NOMO-1 treated with dmso at 0.1 percent for 144 hours (cell line): ENCODE data around the gene ESRRG.

Experiments used
- DNase-seq: peaks from one replicate; lab custom pipeline; 2025; ENCODE audit not compliant: unreplicated experiment; lab: John Stamatoyannopoulos, UW

ESRRG gene

GRCh38 chr1:216632980-216633379 lies 90.2 kb downstream of the ESRRG start:
- no peak for DNase-seq

DNA sequence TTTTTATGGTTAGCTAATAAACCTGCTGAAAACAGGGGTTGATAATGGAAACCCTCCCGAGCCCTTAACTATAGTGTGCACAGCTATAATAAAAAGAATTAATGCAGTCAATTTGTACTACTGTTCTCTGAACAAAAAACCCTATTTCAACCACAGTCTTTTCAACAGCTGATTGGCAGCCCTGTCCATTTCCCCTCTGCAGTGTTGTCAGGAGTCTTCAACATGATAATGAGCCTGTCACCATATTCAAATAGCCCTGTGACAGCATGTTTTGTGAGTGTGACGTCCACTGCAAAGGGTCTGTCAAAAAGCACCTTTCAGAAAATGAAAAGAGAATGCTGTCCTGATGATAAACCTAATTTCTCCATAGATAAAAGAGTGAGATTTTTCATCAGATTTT lies 92.7 kb downstream of the ESRRG start:
- no peak for DNase-seq

- no peak for DNase-seq
These were observed 96.0 kb downstream of the ESRRG start for GRCh38 chr1:216627252-216627651.

- no peak for DNase-seq
These were observed 96.7 kb downstream of the ESRRG start for GRCh38 chr1:216626394-216627067.

GRCh38 chr1:216621536-216621935 lies 101.7 kb downstream of the ESRRG start:
- no peak for DNase-seq

- no peak for DNase-seq
These were observed 106.0 kb downstream of the ESRRG start for GRCh38 chr1:216617081-216617875.

DNA sequence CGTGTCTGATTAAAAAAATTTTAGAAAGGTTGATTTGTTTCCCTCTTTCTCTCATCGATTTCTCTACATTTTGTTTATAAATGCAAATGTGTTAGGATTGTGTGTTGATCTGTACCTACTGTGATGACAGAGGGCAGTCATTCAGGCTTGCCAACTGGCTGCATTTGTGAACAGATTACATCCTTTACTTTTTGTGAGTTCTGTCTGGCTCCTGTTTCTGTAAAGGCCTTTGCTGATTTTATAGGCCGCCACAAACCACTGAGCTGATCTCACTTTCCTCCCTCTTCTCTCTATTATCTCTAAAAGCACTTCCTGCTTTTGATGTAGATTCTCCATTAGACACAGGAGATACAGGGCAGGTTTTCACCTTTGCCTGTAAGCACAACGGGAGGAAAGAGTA lies 106.8 kb downstream of the ESRRG start:
- DNase-seq = no peak

DNA sequence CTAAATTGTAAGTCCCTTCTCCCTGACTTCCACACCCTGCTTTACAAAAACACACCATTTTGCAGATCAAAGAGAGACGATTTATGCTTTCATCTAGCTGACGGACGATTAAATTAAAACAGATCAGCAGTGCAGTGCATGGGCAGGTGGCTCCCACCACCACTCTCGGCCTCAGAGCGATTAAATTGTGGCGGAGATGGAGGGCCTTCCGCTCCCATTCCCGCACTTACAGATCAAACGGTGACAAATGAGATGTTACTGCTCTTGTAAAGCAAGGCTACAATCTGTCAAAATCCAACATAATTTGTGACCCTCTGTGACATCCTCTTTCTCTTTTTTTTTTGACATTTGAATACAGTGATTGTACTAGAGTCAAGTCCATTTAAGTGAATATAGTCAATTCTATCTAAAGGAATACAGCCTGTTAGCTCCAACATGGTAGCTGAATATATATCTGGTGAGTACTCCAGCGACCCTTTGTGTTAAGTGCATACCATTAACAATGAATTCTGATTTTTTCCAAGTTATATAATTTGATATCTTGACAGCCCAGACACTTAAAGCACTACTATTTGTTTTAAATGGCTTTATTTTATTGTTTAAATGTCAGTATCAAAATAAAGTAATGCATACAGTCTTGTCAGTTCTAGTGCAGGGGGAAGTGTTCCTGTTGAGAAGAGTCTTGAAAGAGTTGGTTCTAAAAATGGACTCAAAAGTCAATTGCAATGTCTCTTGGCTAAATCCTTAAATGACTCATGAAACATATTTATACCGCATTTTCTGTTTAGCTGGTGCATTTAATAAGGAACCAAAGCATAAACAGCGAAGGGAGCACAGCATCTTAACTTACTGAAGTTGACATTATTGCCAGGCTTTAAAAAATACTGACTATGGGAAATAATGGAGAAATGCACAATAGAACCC lies 109.0 kb downstream of the ESRRG start:
- DNase-seq = no peak

DNA sequence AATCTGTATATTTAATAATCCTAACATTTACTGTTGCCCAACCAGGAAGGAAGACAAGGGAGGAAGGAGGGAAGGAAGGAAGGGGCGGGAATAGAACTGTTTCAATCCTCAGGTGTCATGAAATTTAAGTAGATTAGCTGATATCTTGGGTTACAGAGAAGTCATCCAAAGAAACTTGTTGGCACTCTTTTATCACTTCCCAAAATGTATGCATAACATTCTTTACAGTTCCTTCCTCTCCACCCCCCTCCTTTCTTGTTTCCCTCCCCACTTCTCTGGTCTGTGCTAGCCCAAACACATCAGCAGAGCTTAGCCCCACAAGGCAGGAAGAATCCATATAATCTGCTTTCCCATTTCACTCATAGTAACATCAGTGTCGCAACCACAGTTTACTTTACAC lies 110.9 kb downstream of the ESRRG start:
- DNase-seq = no peak

- no peak for DNase-seq
These were observed 116.0 kb downstream of the ESRRG start for GRCh38 chr1:216607067-216607697.

- no peak for DNase-seq
These were observed 117.1 kb downstream of the ESRRG start for GRCh38 chr1:216606047-216606637.

DNA sequence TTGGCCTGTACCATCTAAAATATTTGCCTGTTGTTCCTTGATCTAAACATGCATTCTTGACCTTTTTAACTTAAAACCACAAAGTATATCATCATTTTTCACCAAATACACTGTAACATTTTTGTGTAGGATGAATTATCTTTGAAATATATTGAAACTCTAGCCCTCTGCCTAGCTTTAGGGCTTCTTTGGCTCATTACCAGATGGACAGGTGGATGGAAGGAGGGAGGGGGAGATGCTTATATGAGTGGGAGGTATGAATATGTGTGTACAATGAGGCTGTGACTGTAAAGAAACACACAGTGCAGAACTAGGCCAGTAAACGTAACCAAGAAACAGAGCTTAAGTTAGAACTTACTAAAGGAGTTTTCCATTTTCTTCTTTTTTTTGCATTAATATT lies 118.5 kb downstream of the ESRRG start:
- DNase-seq = no peak

DNA sequence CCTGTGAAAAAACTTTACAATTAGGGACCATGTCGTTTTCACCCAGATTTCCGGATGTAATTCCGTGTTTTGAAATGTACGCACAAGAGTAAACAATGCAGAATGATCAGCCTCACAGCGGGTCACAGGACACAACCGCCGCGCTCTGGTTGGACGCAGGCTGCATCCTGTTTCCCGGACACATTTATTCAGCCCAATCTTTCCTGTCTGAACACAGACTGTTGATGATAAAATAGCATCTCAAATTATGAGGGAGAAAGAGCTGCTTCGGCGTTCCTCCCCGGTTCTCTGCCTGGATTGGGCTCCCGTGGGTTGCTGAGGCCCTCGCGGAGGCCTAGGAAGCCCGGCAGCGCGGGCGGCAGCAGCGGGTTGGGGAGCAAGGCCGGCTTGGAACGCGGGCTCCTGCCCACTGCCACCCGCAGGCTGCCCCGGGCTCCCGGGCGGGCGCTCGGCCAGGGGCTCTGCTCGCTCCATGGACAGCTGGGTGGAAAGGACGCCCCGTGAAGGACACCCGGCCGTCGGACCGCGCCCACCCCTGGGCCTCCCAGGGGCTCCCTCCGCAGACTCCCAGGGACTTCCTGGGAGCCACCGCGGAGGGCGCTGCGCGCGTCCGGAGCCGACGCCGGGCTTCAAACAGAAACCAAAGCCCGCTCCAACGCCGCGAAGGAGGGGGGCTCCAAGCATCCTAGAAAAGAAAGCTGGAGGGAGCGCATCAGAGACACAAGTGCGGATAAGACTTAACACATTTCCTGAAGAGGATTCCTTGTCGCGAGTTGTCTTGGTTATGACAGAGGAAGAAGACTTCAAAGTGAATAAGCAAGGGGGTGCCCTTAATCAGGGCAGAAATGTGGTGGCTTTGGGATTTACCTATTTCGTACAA lies 122.3 kb downstream of the ESRRG start:
- peak; percentile 51 for DNase-seq

DNA sequence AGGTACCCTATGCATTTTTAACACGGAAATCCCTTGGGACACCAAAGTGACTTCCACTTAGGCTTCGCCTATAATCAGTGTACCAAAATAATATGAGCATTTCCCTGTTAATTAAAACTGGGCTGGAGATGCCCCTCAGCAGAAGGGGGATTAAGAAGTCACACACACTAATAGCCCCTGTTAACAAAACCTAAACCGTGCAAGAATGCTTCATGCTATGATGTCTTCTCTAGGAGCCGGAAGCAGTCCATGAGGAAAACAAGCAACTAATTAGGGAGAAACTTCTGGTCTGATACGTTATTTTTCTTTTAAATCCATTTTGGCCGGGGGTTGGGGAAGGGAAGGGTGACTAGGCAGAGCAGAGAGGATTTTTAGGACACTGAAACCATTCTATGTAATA lies 123.4 kb downstream of the ESRRG start:
- DNase-seq = no peak

DNA sequence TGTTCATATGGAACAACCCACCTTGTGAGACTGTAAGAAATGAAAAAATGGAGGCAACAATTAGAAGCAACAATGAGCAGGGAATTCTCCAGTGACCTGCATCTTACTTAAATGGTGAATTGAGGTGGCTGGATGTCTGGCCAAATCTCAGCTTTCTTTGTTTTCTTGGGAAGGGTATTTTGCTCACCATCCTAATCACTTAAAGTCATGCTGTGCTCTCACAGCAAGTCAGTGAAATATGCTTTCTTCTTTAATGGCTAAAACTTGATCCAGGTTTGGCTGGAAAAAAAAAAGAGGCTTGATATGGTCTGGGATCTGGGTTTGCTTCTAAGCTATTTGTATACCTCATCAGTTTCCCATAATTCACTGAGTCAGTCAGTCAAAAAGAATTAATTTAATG lies 124.8 kb downstream of the ESRRG start:
- DNase-seq = no peak

DNA sequence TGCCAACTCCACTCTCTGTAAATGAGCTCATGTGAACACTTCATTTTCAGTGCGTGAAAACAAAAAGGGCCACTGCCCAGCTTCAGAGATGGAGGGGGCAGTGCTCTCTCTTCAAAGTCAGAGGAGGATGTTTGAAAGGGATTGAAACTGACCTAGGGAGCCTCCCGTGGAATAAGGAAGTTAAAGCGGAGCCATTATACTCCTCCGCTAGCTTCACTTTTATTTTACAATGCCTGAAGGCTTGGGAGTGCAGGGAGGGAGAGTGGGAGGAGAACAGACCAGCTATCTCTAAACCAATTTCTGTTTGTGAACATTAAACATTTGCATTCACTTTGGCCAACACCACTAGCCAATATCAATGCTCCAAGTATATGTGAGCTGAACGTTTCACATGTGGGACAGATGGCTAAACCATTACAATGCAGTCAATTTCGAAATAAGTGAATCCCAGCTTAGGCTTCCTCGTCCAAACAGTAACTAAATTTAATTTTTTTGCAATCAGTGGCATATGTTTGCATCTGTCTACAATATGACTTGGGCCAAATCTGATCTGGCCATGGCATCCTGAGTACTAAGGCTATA lies 126.9 kb downstream of the ESRRG start:
- no peak for DNase-seq

- DNase-seq = no peak
These were observed 135.5 kb downstream of the ESRRG start for GRCh38 chr1:216587715-216588114.

- no peak for DNase-seq
These were observed 141.1 kb downstream of the ESRRG start for GRCh38 chr1:216582151-216582550.

- no peak for DNase-seq
These were observed 142.6 kb downstream of the ESRRG start for GRCh38 chr1:216580538-216581057.
